T-helper 2 cell treated with Interferon-gamma antibody and Interleukin-4, amounts not matched to agents 5 μg/mL and 100 μg/mL, for 36 hours (primary cell): ENCODE data around the gene SEMA3C.

Experiments
- DNase-seq: peaks from one replicate; pipeline ENCODE4 v3.0.0; 2021; ENCODE audit warnings: low spot score
- H3K27ac Mint-ChIP-seq: one replicate; pipeline ENCODE4 v1.8.0; 2021; ENCODE audit warnings: mild to moderate bottlenecking, mixed read lengths
- H3K27me3 Mint-ChIP-seq: one replicate; pipeline ENCODE4 v1.8.0; 2021; ENCODE audit warnings: low read depth, mixed read lengths
- H3K36me3 Mint-ChIP-seq: one replicate; pipeline ENCODE4 v1.8.0; 2021; ENCODE audit warnings: low read depth, mixed read lengths
- H3K4me1 Mint-ChIP-seq: one replicate; pipeline ENCODE4 v1.8.0; 2021; ENCODE audit warnings: low read depth, mixed read lengths
- H3K4me3 Mint-ChIP-seq: one replicate; pipeline ENCODE4 v1.8.0; 2022; ENCODE audit warnings: mild to moderate bottlenecking, moderate library complexity, mixed read lengths
- H3K9me3 Mint-ChIP-seq: one replicate; pipeline ENCODE4 v1.8.0; 2021; ENCODE audit warnings: mixed read lengths

SEMA3C gene

GRCh38 chr7:80841423-80841955 is 77.4 kb downstream of the SEMA3C start:
- H3K4me1 Mint-ChIP-seq: no peaks in the 10 kb centered on the region
- no peaks in the 10 kb centered on the region for H3K9me3 Mint-ChIP-seq
- H3K4me3 Mint-ChIP-seq: no peak overlapping the region
- no peaks in the 10 kb centered on the region for H3K27me3 Mint-ChIP-seq
- no peak for DNase-seq
- H3K27ac Mint-ChIP-seq: no peak overlapping the region
- H3K36me3 Mint-ChIP-seq: no peaks in the 10 kb centered on the region

DNA sequence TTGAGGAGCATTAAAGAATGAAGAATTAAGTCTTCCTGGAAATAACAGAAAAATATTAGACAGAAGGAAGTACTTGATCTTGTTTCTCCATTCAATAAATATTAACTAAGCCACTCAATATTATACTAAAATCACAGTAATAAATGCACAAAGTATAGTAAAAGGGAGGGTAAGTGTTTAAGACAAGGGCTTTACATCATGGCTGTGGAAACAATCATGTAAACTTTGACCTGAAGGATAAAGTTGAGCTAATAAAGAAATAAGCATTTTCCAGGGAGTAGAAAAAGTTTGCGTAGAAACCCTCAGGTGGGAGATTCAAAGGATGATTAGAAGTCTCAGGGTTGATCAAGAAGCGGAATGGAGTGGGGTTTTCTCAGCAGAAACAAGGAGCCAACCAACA is 78.2 kb downstream of the SEMA3C start:
- Mint-ChIP-seq H3K4me3 (no peak overlapping the region), H3K4me1 (no peaks in the 10 kb centered on the region), H3K36me3 (no peaks in the 10 kb centered on the region), H3K9me3 (no peaks in the 10 kb centered on the region), H3K27ac (no peak overlapping the region), H3K27me3 (no peaks in the 10 kb centered on the region)
- DNase-seq: no peak

DNA sequence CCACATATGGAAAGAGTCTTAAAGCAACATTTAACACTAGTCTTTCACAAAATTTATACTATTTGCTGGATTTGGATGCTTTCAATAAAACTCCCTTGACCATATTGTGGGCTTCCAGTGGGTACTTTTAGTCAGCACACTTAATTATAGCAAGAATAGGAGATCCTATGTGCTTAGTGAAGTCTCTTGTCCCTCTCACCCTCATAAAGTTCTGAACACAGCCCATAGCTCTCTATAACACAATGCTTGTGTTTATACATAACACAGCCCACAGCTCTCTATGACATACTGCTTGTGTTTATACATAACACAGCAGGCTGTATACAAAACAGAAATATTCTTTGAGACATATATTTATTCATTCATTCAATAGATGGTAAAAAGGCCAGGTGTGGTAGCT is 79.0 kb downstream of the SEMA3C start:
- no peak overlapping the region for H3K27ac Mint-ChIP-seq
- H3K36me3 Mint-ChIP-seq: no peaks in the 10 kb centered on the region
- no peaks in the 10 kb centered on the region for H3K4me1 Mint-ChIP-seq

GRCh38 chr7:80838643-80839042 is 80.2 kb downstream of the SEMA3C start:
- H3K36me3 Mint-ChIP-seq: no peaks in the 10 kb centered on the region
- DNase-seq: no peak
- no peaks in the 10 kb centered on the region for H3K9me3 Mint-ChIP-seq
- H3K4me1 Mint-ChIP-seq: no peaks in the 10 kb centered on the region
- no peaks in the 10 kb centered on the region for H3K27me3 Mint-ChIP-seq
- H3K27ac Mint-ChIP-seq: no peak overlapping the region
- H3K4me3 Mint-ChIP-seq: no peak overlapping the region

More for the DNA sequence above, 79.0 kb downstream of the SEMA3C start:
- H3K27me3 Mint-ChIP-seq: no peaks in the 10 kb centered on the region
- no peaks in the 10 kb centered on the region for H3K9me3 Mint-ChIP-seq
- no peak overlapping the region for H3K4me3 Mint-ChIP-seq
- no peak for DNase-seq

DNA sequence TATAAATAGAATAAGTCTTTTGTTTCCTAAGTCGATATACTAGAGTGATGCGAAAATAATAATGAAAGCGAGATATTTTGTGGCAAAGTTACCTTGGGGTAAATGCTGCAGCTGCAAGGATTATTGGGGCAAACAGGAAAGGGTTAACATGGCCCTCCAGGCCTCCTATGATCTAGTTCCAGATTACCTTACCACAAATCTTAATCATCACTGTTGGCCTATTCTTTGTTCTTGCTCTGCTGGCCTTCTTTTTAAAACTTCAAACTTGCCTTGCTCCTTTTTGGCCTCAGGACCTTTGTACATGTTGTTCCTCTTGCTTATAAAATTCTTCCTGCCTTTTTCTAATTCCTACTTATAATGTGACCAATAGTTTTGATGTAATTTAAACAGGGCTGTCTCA is 81.5 kb downstream of the SEMA3C start:
- Mint-ChIP-seq H3K4me1 (no peaks in the 10 kb centered on the region), H3K4me3 (no peak overlapping the region), H3K27ac (no peak overlapping the region), H3K36me3 (no peaks in the 10 kb centered on the region), H3K27me3 (no peaks in the 10 kb centered on the region), H3K9me3 (no peaks in the 10 kb centered on the region)
- DNase-seq: no peak

DNA sequence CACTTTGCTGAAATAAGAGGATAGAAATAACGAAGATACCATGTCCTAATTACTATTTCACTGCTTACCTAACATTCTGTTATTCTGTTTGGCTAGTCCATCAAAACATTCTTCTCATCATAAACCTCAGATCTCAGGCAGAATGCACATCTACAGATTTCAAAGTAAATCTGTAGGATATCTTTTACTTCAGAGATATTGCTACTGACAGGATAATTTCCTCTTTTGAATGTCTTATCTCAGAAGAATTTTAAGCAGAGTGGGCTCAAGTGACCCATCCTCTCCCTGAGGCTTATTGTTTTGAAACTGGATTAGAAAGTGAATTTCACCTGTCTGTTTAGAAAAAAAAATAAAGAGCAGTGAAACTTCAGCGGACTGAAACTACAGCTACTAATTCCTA is 83.6 kb downstream of the SEMA3C start:
- Mint-ChIP-seq H3K36me3 (no peaks in the 10 kb centered on the region), H3K27ac (no peak overlapping the region), H3K4me1 (no peaks in the 10 kb centered on the region), H3K4me3 (no peak overlapping the region), H3K9me3 (no peaks in the 10 kb centered on the region), H3K27me3 (no peaks in the 10 kb centered on the region)
- no peak for DNase-seq

DNA sequence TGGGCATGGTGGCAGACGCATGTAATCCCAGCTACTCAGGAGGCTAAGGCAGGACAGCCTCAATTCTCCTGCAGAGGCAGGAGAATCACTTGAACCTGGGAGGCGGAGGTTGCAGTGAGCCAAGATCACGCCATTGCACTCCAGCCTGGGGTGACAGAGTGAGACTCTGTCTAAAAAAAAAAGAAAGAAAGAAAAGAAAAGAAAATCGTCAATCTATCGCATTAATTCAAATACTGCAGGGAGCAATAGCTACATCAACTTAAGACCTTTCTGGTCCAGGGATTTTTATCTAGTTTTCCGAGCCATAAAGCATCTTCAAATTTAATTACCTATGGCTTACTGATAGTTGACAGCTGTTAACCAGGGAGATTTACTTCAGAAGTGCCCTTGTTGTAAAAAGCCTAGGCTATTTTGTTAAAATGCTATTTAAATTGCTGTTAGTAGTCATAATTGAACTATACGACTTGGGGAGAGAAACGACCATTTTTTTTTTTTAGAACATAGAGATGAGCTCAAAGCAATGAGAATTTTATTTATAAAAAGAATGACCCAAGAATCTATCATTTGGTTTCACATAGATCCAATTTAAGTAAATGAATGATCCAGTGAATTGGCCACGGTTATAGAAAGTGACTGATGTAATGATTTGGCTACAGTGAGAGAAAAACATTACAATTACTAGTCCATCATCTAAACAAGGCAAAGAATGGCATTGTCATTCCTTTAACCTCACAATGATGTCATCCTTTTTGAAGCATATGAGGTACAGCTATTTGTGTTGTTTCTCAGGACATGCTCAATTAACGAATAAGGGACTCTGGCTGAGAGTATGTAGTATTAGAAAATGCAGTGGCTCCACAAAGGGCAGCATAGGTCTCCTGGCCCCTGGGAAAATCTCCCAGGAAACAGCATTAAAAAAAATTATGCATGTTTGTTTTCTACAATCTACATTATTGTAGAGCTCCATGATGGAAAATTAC is 85.3 kb downstream of the SEMA3C start:
- H3K27ac Mint-ChIP-seq: no peak overlapping the region
- no peaks in the 10 kb centered on the region for H3K27me3 Mint-ChIP-seq
- DNase-seq: no peak

DNA sequence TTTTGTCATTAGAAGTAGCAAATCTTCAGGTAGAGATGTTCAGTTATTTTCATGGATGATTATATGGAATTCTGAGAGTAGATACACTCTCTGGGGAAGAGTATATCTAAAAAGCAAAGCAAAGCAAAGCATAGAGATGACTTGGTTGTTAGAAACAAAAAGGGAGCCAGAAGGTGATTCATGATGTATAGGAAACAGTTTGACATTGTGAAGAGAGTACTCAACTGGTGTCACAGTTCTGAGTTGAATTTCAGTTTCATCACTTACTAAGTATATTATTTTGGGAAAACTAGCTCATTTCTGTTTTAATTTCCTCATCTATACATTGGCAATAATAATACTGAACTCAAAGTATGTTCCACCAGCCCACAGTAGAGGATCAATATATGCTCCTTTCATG is 86.8 kb downstream of the SEMA3C start:
- Mint-ChIP-seq H3K27me3 (no peaks in the 10 kb centered on the region), H3K4me3 (no peak overlapping the region), H3K36me3 (no peaks in the 10 kb centered on the region), H3K4me1 (no peaks in the 10 kb centered on the region), H3K27ac (no peak overlapping the region), H3K9me3 (no peaks in the 10 kb centered on the region)
- no peak for DNase-seq

More for the DNA sequence above, 85.3 kb downstream of the SEMA3C start:
- no peaks in the 10 kb centered on the region for H3K9me3 Mint-ChIP-seq
- H3K4me1 Mint-ChIP-seq: no peaks in the 10 kb centered on the region
- H3K36me3 Mint-ChIP-seq: no peaks in the 10 kb centered on the region
- H3K4me3 Mint-ChIP-seq: no peak overlapping the region

DNA sequence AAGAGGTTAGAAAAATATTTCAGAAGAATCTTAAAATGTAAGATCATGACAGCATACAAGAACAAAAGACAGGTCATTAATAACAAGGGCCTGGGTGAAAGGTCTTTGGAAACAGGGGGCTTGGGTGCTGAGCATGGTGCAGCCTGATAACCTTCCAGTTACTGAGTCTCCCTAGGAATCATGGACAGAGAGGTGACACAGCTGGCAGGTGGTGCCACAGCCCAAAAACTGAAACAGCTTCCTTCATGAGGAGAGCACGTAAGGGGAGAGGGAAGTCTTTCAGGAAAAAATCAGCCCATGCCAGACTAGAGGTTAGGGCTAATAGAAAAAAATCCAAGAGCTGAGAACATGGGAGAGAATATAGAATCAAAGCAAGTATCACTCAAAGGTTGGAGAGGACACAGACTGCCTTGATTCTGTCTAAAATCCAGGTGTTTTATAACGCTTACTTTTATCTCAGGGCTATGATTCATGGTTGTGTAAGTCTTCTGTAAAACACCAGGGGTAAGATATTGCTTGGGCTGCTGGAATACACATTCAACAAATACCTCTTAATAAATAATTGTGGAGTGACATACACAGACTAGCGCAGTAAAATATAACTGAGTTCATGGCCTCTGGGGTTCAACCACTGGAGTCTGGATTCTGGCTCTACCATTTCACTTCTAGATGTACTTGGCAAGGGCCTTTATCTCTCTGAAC is 88.1 kb downstream of the SEMA3C start:
- H3K4me1 Mint-ChIP-seq: no peaks in the 10 kb centered on the region
- H3K27ac Mint-ChIP-seq: no peak overlapping the region
- no peaks in the 10 kb centered on the region for H3K36me3 Mint-ChIP-seq

GRCh38 chr7:80830010-80830409 is 88.8 kb downstream of the SEMA3C start:
- H3K4me1 Mint-ChIP-seq: no peaks in the 10 kb centered on the region
- H3K4me3 Mint-ChIP-seq: no peak overlapping the region
- H3K27me3 Mint-ChIP-seq: no peaks in the 10 kb centered on the region

More for the DNA sequence above, 88.1 kb downstream of the SEMA3C start:
- H3K4me3 Mint-ChIP-seq: no peak overlapping the region
- H3K9me3 Mint-ChIP-seq: no peaks in the 10 kb centered on the region
- H3K27me3 Mint-ChIP-seq: no peaks in the 10 kb centered on the region
- DNase-seq: no peak

GRCh38 chr7:80829527-80829926 is 89.3 kb downstream of the SEMA3C start:
- no peaks in the 10 kb centered on the region for H3K9me3 Mint-ChIP-seq
- no peaks in the 10 kb centered on the region for H3K27me3 Mint-ChIP-seq
- H3K4me1 Mint-ChIP-seq: no peaks in the 10 kb centered on the region
- H3K27ac Mint-ChIP-seq: no peak overlapping the region
- no peak for DNase-seq
- H3K4me3 Mint-ChIP-seq: no peak overlapping the region
- no peaks in the 10 kb centered on the region for H3K36me3 Mint-ChIP-seq

More at GRCh38 chr7:80830010-80830409, 88.8 kb downstream of the SEMA3C start:
- Mint-ChIP-seq H3K9me3 (no peaks in the 10 kb centered on the region), H3K36me3 (no peaks in the 10 kb centered on the region), H3K27ac (no peak overlapping the region)
- DNase-seq: no peak

GRCh38 chr7:80827239-80827633 is 91.6 kb downstream of the SEMA3C start:
- H3K27ac Mint-ChIP-seq: no peak overlapping the region
- no peaks in the 10 kb centered on the region for H3K27me3 Mint-ChIP-seq
- DNase-seq: no peak
- H3K4me1 Mint-ChIP-seq: no peaks in the 10 kb centered on the region
- H3K36me3 Mint-ChIP-seq: no peaks in the 10 kb centered on the region
- no peak overlapping the region for H3K4me3 Mint-ChIP-seq
- no peaks in the 10 kb centered on the region for H3K9me3 Mint-ChIP-seq

DNA sequence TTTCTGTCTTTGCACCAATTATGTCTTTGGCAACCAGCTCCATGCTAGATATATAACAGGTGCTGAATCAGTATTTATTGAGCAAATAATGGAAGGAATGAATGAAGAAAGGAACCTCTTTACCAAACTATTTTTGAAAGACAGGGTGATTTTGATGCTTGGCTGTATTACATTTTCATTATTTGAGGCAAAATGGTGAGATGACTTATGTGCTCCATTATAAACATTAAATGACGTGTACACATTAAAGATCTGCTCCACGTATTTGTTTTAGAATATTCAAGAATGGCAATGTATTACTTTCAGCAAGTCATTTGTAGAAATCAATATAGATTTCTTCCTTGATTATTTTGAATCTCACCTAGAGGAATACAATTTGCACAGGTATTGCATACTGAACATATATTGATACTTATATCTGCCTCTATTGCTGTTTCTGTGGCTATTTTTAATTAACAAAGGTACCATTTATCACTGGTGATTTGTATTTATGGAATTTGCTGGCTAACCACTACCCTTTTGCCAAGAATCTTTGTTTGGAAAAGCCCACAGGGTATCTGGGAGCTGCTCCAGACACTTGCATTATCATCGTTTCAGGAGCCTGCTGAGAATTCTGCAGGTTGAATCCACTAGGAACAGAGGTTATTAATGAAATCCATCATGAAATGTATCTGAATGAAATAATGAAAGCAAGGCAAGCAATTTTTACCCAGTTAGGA is 92.2 kb downstream of the SEMA3C start:
- no peak for DNase-seq
- Mint-ChIP-seq H3K27me3 (no peaks in the 10 kb centered on the region), H3K9me3 (no peaks in the 10 kb centered on the region), H3K4me3 (no peak overlapping the region), H3K27ac (no peak overlapping the region), H3K4me1 (no peaks in the 10 kb centered on the region), H3K36me3 (no peaks in the 10 kb centered on the region)

DNA sequence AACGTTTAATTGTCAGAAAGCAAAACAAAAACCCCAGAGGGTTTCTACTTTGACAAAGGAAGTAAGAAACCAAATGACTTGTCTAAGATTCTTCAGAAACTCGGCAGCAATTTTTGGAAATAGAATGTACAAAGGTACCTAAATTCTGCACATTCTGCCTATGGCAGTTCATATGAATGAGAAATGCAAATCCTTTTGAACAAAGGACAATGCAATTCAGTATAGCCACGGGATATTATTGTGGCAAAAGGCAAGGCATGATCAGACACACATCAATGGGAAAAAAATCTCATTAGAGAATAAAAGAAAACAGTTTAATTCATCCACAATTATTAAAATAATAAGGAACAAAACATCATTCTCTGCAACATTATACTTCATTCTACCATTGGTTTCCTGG is 93.4 kb downstream of the SEMA3C start:
- H3K27me3 Mint-ChIP-seq: no peaks in the 10 kb centered on the region
- no peak for DNase-seq
- H3K9me3 Mint-ChIP-seq: no peaks in the 10 kb centered on the region
- H3K4me1 Mint-ChIP-seq: no peaks in the 10 kb centered on the region
- H3K27ac Mint-ChIP-seq: no peak overlapping the region
- H3K36me3 Mint-ChIP-seq: no peaks in the 10 kb centered on the region
- no peak overlapping the region for H3K4me3 Mint-ChIP-seq
